ENCODE results near the gene TTLL11.

The TTLL11 gene

GRCh38 chr9:121838746-121839669 lies 254.1 kb downstream of the TTLL11 start:
- no peak overlapping the region for H3K27ac ChIP-seq

GRCh38 chr9:121837113-121837961 lies 255.8 kb downstream of the TTLL11 start:
- no peak for TF ChIP-seq CTCF (conservative IDR thresholded peaks at IDR 0.05)
- TF ChIP-seq ZFX (IDR thresholded peaks at IDR 0.05) = no peak
- H3K27ac ChIP-seq = no peak overlapping the region

More at GRCh38 chr9:121838746-121839669, 254.1 kb downstream of the TTLL11 start:
- no peak for TF ChIP-seq CTCF (conservative IDR thresholded peaks at IDR 0.05)
- no peak for TF ChIP-seq ZFX (IDR thresholded peaks at IDR 0.05)

GRCh38 chr9:121836366-121836885 lies 256.7 kb downstream of the TTLL11 start:
- H3K27ac ChIP-seq = no peak overlapping the region
- TF ChIP-seq CTCF (conservative IDR thresholded peaks at IDR 0.05) (no peak), ZFX (IDR thresholded peaks at IDR 0.05) (no peak)

GRCh38 chr9:121835587-121836365 lies 257.3 kb downstream of the TTLL11 start:
- TF ChIP-seq ZFX (IDR thresholded peaks at IDR 0.05) = no peak
- no peak for TF ChIP-seq CTCF (conservative IDR thresholded peaks at IDR 0.05)

GRCh38 chr9:121833061-121833460 lies 260.0 kb downstream of the TTLL11 start:
- H3K27ac ChIP-seq = no peak overlapping the region
- TF ChIP-seq CTCF (conservative IDR thresholded peaks at IDR 0.05) (no peak), ZFX (IDR thresholded peaks at IDR 0.05) (no peak)

More at GRCh38 chr9:121835587-121836365, 257.3 kb downstream of the TTLL11 start:
- no peak overlapping the region for H3K27ac ChIP-seq

- TF ChIP-seq ZFX (IDR thresholded peaks at IDR 0.05) = no peak
- no peak for TF ChIP-seq CTCF (conservative IDR thresholded peaks at IDR 0.05)
Measured at GRCh38 chr9:121831869-121832268, 261.2 kb downstream of the TTLL11 start.

More at GRCh38 chr9:121831869-121832268, 261.2 kb downstream of the TTLL11 start:
- no peak overlapping the region for H3K27ac ChIP-seq

Data from C4-2B (cell line).